Posterior cingulate gyrus (tissue), 11 donors: ENCODE data around the gene KRI1.
"Not testable (repeated sequence)": the region's sequence is repeated elsewhere in the genome, so short reads cannot be mapped to it uniquely, and the experiment has no call there.

Experiments
- DNase-seq, 10 donors: peaks; one replicate each; pipeline versions ENCODE4 v3.0.0 to v3.0.0-alpha.2; 2020 to 2021; ENCODE audit warnings: mixed read lengths in 3 of 10
- intact Hi-C: fragments of 100-400 bp; cut with DNase I; formaldehyde crosslinking; loops from one replicate; pipeline ENCODE4 v1.15.1; 2023

KRI1 gene

DNA sequence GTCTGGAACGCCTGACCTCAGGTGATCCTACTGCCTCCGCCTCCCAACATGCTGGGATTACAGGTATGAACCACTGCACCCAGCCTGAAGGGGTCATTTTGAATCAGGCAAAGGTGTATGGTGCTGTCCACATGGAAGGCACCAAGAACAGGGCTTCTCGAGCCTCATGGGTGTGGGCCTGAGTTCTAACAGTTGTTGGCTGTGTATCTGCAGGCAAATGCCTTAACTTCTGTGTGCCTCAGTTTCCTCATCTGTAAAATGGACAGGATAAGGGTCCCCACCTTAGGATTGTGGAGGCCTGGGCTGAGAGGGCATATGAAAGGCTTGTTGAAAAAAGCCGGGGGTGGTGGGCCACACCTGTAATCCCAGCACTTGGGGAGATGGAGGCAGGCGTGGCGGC is 12.1 kb upstream of the KRI1 start:
- DNase-seq, result no peak
- intact Hi-C loops, result no loop called here

DNA sequence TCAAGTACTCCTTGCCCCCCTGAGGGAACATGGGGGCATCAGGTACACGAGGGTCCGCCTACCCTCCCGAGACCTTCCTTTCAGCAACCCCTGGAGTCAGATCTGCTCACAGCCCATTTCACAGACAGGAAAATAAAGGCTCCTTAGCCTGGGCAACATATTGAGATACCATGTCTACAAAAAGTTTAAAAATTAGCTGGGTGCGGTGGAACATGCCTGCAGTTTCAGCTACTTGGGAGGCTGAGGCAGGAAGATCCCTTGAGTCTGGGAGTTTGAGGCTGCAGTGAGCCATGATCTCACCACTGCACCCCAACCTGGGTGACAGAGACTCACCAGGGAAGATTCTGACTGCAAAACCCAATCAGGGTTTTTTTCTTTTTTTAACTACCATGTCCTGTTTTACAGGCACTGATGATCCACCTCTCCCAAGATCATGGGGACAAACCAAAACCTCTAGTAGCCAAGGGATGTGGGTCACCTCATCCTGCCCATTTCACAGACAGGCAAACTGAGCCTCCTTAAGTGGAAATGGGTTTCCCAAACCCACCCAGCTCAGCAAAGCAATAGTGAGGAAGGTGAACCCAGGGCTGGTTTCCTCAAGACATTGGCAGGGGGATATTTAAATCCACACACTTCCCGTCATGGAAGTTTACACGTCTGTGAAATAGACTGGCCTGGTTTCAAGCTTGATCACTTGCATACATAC is 9.4 kb upstream of the KRI1 start:
- no peak for DNase-seq
- intact Hi-C loops, result no loop called here

DNA sequence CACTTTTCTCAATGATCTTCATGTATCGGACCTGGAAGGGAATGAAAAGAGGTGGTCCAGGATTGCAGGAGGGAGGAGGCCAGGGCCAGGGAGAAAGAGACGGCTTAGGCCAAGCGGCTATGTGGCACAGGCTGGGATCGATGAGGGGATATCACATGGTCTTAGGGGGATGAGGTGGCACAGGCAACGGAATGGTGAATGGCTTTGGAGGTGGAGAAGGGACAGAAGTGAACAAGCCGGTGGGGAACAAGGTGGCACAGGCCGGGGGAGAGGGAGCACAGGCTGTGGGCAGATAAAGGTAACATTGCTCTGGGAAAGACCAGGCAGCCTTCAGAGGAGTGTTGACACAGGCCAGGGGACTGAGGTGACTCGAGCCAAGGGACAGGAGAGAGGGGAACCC is 8.7 kb upstream of the KRI1 start:
- intact Hi-C loops, result no loop called here
- no peak for DNase-seq

DNA sequence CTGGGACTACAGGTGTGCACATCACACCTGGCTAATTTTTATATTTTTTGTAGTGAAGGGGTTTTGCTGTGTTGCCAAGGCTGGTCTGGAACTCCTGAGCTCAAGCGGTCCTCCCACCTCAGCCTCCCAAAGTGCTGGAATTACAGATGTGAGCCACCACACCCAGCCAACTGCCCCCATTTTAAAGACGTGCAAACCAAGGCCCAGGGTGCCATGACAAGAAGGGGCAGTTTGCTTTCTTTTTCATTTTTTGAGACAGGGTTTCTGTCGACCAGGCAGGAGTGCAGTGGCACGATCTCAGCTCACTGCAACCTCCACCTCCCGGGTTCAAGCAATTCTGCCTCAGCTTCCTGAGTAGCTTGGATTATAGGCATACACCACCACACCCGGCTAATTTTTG is 8.0 kb upstream of the KRI1 start:
- intact Hi-C loops, result loop anchor here (2.0 kb wide), 1 partner anchor 169 kb away; no protein-coding TSS in a partner anchor

DNA sequence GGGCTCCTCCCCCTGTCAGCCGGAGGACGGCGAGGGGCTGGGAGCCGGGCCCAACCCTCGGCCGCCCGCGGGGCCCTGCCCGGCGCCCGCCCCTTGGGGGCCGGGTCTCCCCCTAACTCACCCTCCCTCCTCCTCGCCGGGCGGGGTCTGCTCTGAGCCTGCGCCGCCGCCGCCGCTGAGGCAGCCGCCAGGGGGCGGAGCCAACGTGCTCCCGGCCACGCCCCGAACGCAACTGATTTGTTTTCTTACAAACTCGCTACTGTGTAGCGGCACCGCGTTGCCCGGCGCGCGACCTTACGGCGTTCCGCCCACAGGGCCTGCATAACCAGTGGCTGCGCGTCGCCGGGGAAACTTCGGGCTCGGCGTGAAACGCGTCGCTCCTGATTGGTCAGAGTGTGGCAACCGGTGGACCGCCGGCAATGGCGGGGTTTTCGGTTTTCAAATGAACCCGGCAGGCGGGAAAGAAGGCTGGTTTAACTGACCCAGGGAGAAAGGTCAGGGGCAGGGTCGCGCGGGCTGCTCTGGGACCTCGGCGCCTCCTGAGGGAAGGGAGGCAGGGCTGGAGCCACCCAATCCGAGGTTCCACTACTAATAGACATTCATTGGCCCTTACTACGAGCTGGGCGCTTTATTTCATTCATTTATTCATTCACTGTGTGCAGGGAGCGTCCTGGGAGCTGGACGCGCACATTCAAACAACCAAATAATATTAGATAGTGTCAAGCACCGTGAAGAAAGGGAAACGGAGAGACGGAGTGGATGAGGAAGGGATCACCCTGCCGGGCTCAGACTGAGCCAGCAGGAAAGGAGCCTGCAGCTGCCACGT is 3.2 kb upstream of the KRI1 start, which contains the start of gene CDKN2D:
CDKN2D (minus strand) TSS at position 154 of the 826 bp plus-strand sequence. CDS start 326 bp downstream, outside the sequence.
- peak; percentile 99 to 100 (median 100) for DNase-seq
- intact Hi-C loops, result loop anchor here (5.0 kb wide), 2 partner anchors 67 to 83 kb away; partner anchors contain the start of genes ILF3 and KEAP1

More for the DNA sequence above, 8.0 kb upstream of the KRI1 start:
- DNase-seq, result not testable (repeated sequence)

DNA sequence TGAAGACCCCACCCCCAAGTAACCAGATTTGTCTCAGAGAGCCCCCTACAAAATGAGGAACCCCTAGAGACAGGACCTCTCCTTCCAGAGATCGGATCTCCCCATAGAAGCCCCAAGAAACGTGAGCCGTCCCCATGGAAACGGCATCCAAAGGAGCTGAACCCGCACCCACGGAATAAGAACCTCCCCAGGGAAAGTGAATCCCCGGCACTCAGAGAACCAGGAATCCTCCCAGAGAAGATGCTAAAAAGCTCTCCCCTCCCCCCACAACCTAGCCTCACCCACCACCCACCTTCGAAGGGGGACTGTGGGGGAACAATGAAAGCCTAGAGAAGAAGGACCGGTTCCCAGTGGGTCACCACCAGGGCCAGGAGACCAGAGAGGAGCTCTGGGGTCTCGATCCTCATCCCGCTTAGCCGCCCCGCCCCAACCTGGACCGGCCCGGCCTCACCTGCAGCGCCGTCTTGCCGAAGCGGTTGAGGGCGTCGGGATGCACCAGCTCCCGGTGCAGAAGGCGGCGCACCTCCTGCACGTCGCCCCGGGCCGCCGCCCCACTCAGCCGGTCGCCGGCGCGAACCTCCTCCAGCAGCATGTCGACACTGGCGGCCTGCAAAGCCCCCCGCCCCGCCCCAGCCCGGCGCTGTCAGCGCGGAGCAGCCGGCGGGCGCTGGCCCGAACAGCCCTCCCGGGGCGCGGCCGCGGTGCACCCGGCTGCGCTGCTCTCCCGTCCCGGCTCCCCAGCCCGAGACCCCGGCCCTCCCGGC is 2.4 kb upstream of the KRI1 start:
- DNase-seq, result peak in 4 of 10 donors; percentile 14 to 80 (median 23)
- intact Hi-C loops, result loop anchor here (5.0 kb wide), 2 partner anchors 66 to 84 kb away; partner anchors contain the start of genes ILF3 and KEAP1

DNA sequence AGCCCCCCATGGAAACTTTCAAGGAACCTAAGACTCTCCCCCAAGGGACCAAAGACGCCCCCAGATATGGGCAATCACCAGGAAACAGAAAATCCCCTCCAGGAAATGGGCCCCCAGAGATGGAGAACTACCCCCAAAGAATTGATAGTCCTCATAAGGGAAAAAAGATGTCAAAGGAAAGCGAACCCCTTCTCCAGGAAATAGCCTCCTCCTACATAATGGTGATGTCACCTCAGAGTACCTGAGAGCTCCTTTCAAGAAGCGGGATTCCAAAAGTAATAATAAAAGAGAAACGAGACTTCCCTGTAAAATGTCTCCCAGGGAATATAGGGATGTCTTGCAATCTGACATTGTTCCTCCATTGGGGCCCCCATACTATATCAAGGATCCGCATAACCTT is 1.8 kb upstream of the KRI1 start:
- intact Hi-C loops, result loop anchor here (5.0 kb wide), 2 partner anchors 65 to 85 kb away; partner anchors contain the start of genes ILF3 and KEAP1
- no peak for DNase-seq

DNA sequence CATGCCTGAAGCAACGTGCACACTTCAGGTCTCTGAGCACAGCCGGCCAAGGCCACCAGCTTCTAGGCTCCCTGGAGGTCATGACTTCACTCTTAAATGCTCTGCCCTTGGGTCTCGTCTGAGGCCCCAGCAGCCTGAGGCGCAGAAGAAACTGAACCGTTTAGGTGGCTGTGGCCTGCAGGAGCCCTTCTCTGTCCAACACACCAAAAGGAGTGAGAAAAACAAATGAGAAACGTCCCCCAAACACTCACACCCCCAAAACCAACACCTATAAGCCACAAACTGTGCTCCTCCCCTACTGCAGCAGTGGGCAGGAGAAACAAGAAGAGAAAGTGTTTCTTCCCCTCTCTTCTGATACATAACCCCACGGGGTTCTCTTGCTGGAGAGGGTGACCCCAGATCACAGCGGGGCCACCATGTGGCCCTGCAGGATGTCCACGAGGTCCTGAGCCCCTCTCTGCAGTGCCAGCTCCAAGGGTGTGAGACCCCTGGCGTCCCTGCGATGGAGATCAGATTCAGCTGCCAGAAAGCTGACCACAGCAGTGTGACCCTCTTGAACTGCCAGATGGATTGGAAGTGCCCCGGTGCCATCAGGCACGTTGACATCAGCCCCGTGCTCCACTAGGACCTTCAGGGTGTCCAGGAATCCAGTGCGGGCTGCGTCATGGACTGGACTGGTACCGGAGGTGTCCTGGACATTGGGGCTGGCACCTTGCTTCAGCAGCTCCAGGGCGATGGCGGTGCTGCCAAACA is 1.0 kb upstream of the KRI1 start:
- intact Hi-C loops, result loop anchor here (5.0 kb wide), 2 partner anchors 65 to 85 kb away; partner anchors contain the start of genes ILF3 and KEAP1
- no peak for DNase-seq

DNA sequence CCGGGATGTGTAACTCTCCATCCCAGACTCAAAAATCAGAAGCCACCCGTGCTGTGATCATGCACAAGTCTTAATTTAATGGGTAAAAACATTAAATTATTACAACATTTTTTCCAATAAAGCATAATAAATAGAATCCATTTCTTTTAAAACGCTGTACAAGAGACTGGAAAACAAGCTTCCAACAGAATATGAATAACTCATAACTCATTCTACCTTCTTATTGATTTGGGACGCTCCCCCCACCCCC is 523 bp upstream of the KRI1 start:
- intact Hi-C loops, result loop anchor here (5.0 kb wide), 2 partner anchors 64 to 86 kb away; partner anchors contain the start of genes ILF3 and KEAP1

DNA sequence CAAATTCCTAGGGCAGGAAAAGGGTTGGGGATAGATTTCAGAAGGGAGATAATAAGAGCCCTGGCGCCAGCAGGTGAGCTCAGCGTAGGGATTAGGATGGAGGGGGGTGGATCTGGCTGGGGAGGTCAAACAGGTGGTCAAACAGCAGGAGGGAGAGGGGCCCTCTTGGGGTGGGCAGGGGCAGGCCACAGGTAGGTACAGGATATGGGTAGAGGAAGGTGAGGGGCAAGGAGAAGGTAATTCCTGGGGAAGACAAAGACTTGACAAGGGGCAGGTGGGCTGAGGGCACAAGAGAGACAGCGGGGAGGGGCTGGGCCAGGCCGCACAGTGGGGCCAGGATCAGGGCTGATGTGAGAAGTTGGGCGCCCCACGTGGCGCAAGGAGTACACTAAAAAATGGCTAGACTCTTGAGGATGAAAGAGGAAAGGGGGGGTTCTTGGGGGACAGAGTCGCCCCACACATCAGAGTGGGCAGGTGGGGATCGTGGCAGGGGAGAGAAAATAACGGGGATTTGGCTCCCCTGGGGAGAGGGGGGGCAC is 713 bp downstream of the KRI1 start:
- intact Hi-C loops, result loop anchor here (5.0 kb wide), 2 partner anchors 63 to 87 kb away; partner anchors contain the start of genes ILF3 and KEAP1
- DNase-seq, result peak in 1 of 10 donors; percentile 76

More for the DNA sequence above, 523 bp upstream of the KRI1 start:
- no peak for DNase-seq

DNA sequence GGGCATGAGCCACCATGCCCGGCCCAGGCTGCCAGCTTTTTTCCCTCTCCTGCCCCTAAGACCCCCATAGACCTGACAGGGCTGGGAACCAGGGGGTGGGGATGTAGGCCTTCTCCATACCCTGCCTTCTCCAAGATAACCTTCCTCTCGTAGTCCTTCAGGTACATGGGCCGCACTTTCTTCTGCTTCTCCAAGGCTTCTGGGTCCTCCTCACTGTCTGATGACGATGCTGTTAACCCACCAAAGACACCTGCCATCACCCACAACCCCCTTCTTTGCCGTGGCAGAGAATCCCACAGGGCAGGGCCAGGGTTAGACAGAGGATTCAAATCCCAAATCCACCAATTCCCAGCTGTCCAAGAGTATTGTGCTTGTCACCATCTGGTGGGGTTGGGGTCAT is 3.2 kb downstream of the KRI1 start:
- no peak for DNase-seq
- intact Hi-C loops, result no loop called here

DNA sequence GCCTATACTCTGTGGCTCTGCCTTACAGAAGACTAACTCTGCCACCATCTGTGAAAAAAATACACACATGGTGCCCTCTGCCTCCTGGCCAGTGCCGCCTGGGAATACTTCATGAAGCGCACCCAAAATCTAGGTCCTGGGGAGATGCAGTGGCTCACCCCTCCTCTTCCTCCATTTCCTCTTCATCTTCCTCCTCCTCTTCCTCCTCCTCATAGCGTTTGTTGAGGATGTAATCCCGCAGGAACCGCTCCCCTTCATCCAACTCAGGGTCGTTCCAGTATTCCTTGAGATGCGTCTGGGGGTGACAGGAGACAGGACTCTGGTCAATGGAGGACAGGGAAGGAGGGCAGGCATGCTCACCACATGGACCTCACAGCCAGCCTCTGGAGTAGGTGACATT is 5.7 kb downstream of the KRI1 start:
- no peak for DNase-seq
- intact Hi-C loops, result no loop called here

DNA sequence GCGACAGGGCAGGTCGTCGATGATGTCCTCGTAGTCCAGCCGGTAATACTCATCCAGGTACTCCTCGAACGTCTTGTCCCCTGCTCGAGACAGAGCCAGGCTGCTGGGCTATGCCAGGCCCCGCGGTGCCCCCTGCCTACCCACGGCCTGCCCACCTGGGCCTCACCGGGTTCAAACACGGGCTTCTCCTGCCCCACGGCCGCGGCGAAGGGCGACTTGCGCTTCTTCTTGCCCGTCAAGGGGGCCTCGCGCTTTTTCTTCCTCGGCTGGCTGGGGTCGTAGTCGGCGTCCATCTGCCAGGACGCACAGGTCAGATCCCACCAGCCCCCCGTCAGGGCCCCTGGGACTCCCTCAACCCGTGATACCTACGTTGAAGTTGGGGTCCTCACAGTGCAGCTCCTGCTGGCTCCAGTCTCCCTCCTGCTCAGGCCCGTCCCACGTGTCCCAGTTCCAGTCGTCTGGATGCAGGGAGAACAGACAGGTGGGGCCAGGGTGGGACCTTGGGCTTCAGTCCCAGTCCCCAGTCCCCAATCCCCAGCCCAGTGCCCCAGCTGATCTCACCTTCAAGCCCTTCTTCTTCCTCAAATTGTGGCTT is 8.1 kb downstream of the KRI1 start:
- no peak for DNase-seq
- intact Hi-C loops, result no loop called here

DNA sequence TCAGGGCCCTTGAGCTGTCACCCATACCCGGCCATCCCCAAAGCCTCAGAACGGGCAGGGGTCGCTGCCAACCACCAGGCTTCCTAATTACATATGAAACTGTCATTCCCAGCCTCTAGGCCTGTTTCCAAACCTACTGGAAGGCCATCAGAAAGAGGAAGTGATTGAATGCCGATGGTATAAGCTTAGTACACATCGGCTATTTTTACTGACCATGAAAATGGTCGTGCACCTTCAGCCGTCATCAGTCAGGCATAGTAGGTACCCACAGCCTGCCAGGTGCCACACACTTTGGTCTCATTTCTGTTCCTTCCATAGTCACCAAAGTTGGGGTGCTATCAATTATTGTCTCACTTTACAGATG is 10.2 kb downstream of the KRI1 start:
- no peak for DNase-seq
- intact Hi-C loops, result no loop called here

DNA sequence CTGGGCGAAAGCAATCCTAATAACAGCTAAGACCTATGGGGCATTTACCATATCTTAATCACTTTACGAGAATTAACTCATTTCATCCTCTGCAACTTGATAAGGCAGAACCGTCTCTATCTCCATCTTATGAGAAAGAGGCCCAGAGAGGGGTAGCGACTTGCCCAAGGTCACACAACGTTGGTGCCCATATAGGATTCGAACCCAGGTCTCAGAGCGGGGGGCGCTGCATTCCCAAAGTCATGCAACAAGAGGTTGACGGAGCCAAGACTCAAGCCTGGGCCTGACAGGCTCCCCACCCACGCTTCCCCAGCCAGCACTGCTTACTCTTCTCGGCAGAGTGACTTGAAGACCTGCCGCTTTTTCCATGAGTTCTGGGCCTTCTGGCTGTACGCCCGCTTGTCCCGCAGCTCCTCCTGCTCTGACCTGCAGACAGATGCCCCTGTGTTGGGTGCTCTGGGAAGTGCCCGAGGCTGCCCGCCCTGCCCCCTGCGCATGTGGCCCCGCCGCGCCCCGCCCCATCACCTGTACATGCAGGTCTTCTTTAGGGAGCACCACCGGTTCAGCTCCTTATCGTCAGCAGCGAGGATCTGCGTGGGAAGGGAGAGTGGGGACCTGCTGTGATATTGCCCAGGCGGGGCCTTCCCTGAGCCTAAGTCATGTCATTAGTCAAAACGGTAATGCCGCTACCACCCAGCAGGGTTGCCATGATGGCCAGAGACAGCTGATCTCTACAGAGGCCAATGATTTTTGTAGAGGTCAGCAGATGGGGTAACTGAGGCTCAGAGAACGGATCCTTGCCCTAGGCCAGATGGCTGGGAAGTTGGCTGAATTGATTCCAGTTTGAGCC is 10.8 kb downstream of the KRI1 start:
- intact Hi-C loops, result no loop called here
- no peak for DNase-seq

DNA sequence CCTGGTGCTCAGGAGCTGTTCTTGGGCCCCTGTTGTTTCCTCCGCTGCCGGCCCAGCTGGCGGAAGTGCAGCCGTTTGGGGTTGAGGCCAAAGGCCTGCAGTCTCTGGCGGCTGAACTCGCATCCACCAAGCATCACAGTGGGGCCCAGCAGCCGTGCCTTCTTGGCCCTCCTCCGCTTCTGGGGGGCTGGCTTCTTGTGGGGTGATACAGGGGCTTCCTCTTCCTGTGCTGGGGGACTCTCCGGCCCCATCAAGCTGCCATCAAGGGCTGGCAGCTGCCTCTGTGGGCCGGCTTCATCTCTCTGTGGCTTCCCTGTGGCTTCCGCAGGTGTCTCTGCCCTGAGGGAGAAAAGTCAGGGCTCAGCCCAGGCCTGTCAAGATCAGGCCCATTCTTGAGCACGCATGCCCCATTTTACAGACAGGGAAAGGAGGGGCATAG is 11.8 kb downstream of the KRI1 start:
- DNase-seq, result no peak
- intact Hi-C loops, result no loop called here

DNA sequence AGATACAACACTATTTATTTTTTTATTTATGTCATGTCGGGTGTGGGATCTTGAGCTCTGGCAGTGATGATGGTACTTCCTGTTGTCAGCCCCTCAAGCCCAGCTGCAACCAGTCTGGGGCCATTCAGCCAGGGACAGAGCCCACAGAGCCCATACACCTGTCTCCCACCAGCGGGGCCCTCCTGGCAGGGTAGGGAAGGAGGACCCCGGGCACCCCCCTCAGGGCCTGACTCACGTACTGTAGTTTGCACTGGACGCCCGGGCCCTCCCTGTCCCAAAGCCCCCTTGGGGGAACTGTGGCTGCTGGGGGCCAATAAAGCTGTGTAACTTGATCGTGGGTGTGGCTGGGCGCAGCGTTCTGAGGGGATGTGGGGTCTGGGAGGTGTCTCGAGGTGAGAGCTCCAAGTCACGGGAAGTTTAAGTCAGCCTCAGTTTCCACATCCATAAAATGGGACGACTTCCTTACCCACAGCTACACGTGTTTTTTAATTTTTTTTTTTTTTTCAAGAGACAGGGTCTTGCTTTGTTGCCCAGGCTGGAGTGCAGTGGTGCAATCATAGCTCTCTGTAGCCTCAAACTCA is 12.6 kb downstream of the KRI1 start:
- intact Hi-C loops, result no loop called here
- DNase-seq, result no peak

DNA sequence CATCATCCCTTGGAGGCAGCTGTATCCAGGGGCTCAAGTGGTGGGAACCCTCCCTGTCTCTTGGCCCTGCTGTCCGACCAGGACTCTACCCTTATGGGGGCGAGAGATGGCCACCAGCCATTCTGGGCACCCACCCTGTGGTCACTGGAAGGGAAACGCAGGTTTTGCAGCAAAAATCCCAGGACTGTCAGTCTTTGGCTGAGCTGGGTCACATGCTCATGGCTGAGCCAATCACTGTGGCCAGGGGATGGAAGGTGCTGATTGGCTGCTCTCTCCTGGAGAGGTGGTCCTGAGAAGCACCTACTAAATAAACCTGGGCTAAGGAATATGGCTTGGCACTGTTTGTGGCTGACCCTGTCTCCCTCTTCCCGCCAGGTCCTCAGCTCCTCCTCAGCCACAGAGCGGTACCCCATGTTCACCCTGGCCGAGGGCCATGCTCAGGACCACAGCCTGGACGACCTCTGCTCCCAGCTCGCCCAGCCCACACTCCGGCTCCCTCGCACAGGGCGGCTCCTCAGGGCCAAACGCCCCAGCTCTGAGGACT is 13.2 kb downstream of the KRI1 start:
- peak in 2 of 10 donors; percentile 32 to 80 for DNase-seq
- intact Hi-C loops, result no loop called here
